NCI-H2196 treated with DMSO at 0.1 percent for 48 hours (cell line): Measurements from ENCODE around the gene SYMPK.

Experiments
- DNase-seq: peaks from one replicate; lab custom pipeline; 2025; ENCODE audit not compliant: unreplicated experiment; lab: John Stamatoyannopoulos, UW

The SYMPK gene

GRCh38 chr19:45826934-45827333, 36.0 kb downstream of the SYMPK start:
- no peak for DNase-seq

GRCh38 chr19:45825917-45826893, 36.7 kb downstream of the SYMPK start:
- no peak for DNase-seq

- DNase-seq = no peak
Observed at GRCh38 chr19:45825263-45825605, 37.7 kb downstream of the SYMPK start.

- DNase-seq = no peak
Observed at GRCh38 chr19:45824531-45825262, 38.2 kb downstream of the SYMPK start.

GRCh38 chr19:45824041-45824471, 38.9 kb downstream of the SYMPK start:
- peak; percentile 62 for DNase-seq

GRCh38 chr19:45823182-45823581, 39.8 kb downstream of the SYMPK start:
- no peak for DNase-seq

GRCh38 chr19:45822716-45823115, 40.2 kb downstream of the SYMPK start:
- DNase-seq = no peak

GRCh38 chr19:45821570-45821969, 41.4 kb downstream of the SYMPK start:
- DNase-seq = no peak

- no peak for DNase-seq
Observed at GRCh38 chr19:45821103-45821521, 41.8 kb downstream of the SYMPK start.

- no peak for DNase-seq
Observed at GRCh38 chr19:45820413-45821102, 42.4 kb downstream of the SYMPK start.

- DNase-seq = no peak
Observed at GRCh38 chr19:45819769-45820168, 43.2 kb downstream of the SYMPK start.

GRCh38 chr19:45817725-45818301, 45.1 kb downstream of the SYMPK start:
- DNase-seq = peak; percentile 8

- DNase-seq = peak; percentile 76
Observed at GRCh38 chr19:45817010-45817724, 45.8 kb downstream of the SYMPK start.

GRCh38 chr19:45816236-45817009, 46.5 kb downstream of the SYMPK start:
- DNase-seq = no peak

- no peak for DNase-seq
Observed at GRCh38 chr19:45815481-45816216, 47.3 kb downstream of the SYMPK start.

- no peak for DNase-seq
Observed at GRCh38 chr19:45814851-45815480, 48.0 kb downstream of the SYMPK start, which contains the start of gene RSPH6A. Gene RSPH6A, minus strand, starts transcription at chr19:45815308. Its CDS starts 132 bp downstream, at chr19:45815176.

GRCh38 chr19:45814166-45814780, 48.7 kb downstream of the SYMPK start:
- no peak for DNase-seq

- DNase-seq = no peak
Observed at GRCh38 chr19:45812297-45812696, 50.6 kb downstream of the SYMPK start.
